GM21529 (cell line): ENCODE data around the gene ECHDC3.
A peak's percentile ranks its signal among the peaks of the same experiment; 100 is the strongest.

Experiments
- ATAC-seq: cut with Tn5 transposase; IDR thresholded peaks from one replicate; pipeline ENCODE4 v1.9.1; 2021; ENCODE audit not compliant: unreplicated experiment

ECHDC3 gene

DNA sequence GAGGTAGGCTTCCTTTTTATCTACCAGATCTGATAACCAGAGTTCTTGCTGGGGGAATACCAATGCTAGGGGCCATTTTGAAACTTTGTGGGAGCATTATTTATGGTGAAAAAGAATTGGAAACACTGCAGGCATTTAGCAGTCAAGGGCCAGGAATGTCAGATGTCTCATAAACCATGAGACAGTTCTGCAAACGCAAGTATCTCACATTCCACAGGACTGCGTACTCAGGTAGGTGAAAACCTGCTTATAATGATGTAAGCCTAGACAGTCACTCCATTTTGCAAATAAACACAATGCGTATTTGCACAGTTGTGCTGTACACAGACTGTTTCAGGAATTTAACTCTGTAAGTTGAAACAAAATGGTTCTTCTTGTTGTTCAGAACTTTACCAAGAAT lies 33.9 kb downstream of the ECHDC3 start:
- ATAC-seq: no peak

DNA sequence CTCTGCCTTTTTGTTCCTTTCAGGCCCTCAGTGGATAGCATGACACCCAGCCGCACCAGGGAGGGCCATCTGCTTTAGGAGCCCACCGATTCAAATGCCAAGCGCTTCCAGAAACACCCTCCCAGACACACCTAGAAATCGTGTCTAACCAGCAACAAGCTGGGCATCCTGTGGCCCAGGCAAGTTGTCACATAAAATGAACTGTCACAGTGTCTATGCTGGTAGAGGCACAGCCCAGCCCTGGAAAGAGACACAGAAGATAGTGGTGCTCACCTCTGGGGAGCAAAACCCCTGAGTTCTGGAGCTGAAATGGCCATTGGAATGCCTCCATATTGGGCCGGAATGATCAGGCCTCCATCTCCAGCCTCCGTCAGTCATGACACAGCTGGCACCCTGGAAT lies 38.9 kb downstream of the ECHDC3 start:
- no peak for ATAC-seq

GRCh38 chr10:11782793-11783557 lies 40.8 kb downstream of the ECHDC3 start:
- ATAC-seq: peak; percentile 66

DNA sequence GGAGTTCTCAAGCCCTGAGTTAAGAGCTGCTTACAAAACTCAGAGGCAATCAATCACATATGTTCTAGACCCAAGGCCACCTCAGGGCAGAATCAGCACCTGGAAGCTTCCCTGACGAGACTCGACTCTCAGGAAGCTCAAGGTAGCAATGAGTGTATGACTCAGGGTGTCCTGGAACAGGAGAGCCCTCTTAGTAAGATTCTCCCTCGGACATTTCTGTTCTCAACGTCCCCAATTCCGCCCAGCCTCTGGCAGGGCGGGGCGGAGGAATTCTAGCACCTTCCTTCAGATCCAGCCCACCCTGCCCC lies 41.3 kb downstream of the ECHDC3 start:
- ATAC-seq: no peak

DNA sequence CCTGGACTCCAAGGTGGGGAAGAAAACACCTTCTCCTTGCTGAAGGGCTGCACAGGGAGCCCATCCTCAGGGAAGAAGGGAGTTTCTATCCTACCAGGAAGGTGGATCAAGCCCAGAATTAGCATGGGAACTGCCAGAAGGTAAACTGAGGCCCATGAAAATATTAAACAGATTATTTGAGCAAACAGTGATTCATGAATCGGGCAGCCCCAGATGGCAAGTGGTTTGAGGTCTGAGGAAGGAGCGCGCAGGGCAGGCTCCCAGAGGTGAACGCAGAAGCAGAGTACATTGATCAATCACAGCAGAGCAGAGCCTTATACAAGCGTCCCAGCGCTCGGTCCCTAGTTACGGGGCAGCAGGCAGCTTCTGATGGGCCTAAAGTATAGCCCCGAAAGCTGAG lies 45.2 kb downstream of the ECHDC3 start:
- ATAC-seq: no peak

- no peak for ATAC-seq
Measured at GRCh38 chr10:11787846-11788245, 45.7 kb downstream of the ECHDC3 start.

DNA sequence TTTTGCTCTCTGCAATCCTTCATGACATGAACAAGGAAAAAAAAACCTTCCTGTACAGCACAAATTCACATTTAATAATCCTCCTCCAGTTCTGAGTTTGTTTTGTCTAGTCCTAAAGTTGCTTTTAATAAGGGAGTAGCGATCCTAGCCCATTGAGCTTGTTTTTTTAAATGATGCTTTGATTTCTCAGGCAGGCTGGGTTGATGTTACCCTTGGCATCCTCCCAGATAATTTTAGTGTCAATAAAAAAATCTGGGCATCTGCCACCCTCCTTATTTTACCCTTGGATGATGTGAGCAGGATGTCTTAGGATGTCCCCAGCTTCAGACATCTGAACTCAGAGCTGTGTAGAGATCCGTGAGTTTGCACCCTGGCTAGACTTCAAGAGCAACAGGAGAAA lies 47.1 kb downstream of the ECHDC3 start:
- no peak for ATAC-seq

DNA sequence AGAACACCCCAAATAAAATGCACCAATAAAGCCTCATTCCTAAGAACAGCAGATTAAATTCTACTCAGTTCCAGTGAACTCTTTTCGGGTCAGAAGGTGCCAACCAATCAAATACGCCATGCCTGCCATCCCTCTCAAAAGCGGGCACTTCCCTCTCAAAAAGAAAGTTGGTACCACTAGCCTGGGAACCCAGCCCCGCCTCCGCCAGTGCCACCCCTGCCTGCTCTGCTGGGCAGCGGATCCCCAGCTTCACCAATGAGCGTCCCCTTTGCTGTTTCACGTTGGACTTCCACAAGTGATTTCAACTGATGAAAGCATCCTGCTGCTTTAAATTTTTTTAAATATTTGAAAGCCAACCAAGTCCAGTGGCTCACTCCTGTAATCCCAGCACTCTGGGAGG lies 47.8 kb downstream of the ECHDC3 start:
- ATAC-seq: no peak

- no peak for ATAC-seq
Measured at GRCh38 chr10:11793762-11794479, 51.7 kb downstream of the ECHDC3 start.

DNA sequence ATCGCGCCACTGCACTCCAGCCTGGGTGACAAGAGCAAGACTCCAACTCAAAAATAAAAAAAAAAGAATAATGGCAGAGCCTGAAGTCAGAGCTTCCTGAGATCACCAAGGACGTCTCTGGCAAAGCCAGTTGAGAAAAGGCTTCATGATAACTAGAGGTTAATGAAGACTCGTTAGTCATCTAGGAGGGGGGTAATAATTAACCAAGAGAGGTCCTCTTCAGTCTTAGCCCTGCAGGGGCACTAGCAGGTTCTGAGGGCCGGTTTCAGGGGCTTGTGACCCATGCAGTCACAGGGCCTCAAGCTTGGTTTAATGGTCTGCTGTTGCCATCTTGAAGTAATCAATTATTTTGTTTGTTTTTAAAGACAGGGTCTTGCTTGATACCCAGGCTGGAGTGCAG lies 52.4 kb downstream of the ECHDC3 start:
- no peak for ATAC-seq

DNA sequence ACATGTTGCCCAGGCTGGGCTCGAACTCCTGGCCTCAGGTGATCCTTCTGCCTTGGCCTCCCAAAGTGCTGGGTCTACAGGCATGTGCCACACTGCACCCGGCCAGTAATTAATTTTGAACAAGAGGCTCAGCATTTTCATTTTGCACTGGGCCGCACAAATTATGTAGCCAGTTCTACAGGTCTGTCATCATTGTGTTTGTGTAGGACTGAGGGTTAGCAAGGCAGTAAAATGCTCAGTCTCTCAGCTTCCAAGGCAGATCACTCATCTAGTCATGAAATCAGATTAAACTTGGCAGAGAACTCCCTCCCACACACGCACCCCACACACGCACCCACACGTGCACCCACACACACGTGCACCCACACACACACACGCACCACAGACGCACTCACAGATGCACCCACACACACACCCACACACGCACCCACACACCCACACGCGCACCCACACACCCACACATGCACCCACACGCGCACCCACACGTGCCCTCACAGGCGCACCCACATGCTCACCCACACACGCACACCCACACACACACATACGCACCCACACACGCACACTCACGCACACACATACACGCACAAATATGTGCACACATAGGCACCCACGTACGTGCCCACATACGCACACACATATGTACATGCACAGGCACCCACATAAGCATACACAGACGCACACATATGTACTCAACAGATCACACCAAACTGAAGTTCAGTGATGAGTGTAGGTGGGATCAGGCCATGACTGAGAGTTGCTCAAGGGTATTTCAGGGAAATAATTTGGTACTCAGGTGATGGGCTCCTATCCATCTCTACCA lies 53.1 kb downstream of the ECHDC3 start:
- ATAC-seq: no peak

- no peak for ATAC-seq
Measured at GRCh38 chr10:11796474-11796873, 54.3 kb downstream of the ECHDC3 start.

DNA sequence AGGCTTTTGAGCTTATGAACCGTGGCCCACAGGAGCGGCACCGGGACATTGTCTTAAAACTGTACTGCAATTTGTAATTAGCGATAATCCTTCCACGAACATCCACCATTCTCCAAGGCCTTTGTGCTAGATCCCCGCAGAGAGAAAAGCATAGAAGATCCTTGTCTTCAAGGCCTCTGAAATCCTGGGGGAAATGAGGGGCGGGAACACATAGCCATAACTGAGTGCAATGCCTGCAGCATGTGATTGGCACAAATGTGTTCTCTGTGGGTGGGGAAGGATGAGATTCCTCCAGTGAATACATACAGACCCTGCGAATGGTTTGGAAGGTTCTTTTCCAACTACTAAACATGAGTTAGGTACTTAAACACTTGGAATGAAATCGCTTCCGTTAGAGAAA lies 55.1 kb downstream of the ECHDC3 start:
- no peak for ATAC-seq

DNA sequence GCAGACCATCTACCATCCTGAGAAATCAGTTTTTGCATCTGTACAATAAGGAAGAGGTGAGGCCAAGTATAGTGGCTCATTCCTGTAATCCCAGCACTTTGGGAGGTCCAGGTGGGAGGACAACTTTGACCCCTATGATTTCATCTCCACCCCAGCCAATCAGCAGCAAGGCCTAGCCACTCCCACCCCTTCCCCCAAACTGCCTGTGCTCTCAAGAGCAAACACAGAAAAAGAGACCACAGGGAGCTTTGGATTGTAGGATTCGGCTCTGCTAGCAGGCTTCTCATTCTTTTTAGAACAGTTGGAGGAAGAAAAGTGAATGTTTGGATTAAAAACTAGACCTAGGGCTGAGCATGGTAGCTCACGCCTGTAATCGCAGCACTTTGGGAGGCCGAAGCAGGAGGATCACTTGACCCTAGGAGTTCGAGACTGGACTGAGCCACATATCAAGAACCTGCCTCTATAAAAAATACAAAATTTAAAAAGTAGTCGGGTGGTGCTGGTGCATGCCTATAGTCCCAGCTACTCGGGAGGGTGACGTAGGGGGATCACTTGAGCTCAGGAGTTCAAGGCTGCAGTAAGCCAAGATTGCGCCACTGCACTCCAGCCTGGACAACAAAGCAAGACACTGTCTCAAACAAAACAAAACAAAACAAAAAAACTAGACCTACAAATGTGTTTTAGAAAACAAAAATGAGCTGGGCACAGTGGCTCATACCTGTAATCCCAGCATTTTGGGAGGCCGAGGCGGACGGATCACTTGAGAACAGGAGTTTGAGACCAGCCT lies 55.9 kb downstream of the ECHDC3 start:
- no peak for ATAC-seq

- no peak for ATAC-seq
Measured at GRCh38 chr10:11798845-11799735, 56.9 kb downstream of the ECHDC3 start.

GRCh38 chr10:11799736-11800080 lies 57.5 kb downstream of the ECHDC3 start:
- ATAC-seq: no peak

DNA sequence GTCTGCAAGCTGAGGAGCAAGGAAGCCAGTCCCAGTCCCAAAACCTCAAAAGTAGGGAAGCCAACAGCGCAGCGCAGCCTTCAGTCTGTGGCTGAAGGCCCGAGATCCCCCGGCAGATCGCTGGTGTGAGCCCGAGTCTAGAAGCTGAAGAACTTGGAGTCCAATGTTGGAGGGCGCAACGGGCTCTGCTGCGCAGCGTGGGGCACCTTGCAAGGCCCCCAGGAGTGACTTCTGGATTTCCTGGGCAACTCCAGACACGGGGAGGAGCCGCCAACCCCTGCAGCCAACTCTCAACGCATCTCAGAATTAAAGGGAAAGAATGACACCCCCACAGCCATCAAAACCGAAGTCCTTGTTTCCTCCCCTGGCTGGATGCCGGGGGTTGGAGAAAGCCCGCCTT lies 62.2 kb downstream of the ECHDC3 start:
- no peak for ATAC-seq

- no peak for ATAC-seq
Measured at GRCh38 chr10:11805792-11806191, 63.6 kb downstream of the ECHDC3 start.

DNA sequence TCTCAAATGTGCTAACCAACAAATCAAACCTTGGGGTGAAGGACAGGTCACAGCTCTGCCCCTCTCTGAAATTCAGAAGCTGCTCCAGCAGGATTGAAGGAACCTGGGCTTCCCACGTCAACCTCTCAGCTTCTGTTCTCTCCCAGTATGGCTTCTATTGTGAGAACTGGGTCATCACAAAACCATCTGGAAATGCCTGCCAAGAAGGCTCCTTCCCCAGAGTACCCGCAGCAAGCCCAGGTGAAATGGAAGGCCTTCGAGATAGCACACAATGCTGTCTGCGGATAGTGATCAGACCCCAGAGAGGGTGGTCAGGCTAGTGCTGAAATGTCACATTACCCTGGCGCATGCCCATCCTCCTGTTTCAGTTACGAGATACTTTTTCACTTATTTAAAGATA lies 64.5 kb downstream of the ECHDC3 start:
- ATAC-seq: no peak

DNA sequence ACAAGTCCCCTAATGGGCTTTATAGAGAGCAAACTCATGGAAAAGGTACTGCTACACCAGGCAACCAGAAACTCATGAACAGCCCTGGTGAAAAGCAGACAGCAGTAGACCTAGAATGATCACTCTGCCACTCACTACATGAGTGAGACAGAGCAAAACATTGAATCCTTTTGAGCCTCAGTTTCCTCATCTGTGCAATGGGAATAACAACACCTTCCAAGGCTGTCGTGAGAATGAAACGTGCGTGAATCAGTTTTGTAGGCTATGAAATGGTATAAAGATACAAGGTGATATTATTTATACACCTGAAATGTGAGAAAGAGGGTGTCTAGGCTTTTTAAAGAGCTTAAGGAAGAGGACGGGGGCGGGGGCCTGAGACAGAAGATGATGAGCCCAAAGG lies 66.6 kb downstream of the ECHDC3 start:
- ATAC-seq: no peak
